HEK293 (cell line): ENCODE data around the gene GPLD1.

Experiments used
- CTCF ChIA-PET: fragments of 350-600 bp; formaldehyde crosslinking; extraction: SDS; loops from one replicate; lab custom pipeline; 2021; ENCODE audit warnings: antibody characterized with exemption; lab: Yijun Ruan, JAX
- POLR2A ChIA-PET: fragments of 300-600 bp; formaldehyde crosslinking; extraction: SDS; loops from one replicate; lab custom pipeline; 2020; ENCODE audit warnings: antibody characterized with exemption, inconsistent platforms; lab: Yijun Ruan, JAX
- H3K27ac ChIP-seq: fragments of 200-500 bp; sonication (Bioruptor generic); 2 replicates; pipeline ENCODE4 v1.5.1; 2014; ENCODE audit warnings: low read depth, low read length, control low read depth, inconsistent platforms; ENCODE audit errors: extremely low read depth
- H3K36me3 ChIP-seq, 2 experiments: fragments of 200-500 bp in 1 of 2; sonication (Bioruptor generic) in 1 of 2; 1 replicate in 1 of 2; 2 replicates in 1 of 2; pipeline ENCODE4 v1.5.1; 2014 to 2017; ENCODE audit warnings: inconsistent platforms in 2 of 2, low read length in 2 of 2; ENCODE audit not compliant: control insufficient read depth in 2 of 2, insufficient read depth in 1 of 2
- H3K4me1 ChIP-seq: fragments of 200-500 bp; sonication (Bioruptor generic); 2 replicates; pipeline ENCODE4 v1.5.1; 2014; ENCODE audit warnings: mild to moderate bottlenecking, low read length, inconsistent platforms; ENCODE audit not compliant: control insufficient read depth, insufficient read depth
- H3K4me3 ChIP-seq: 2 replicates; pipeline ENCODE4 v1.5.1; 2011; ENCODE audit warnings: low read depth, mild to moderate bottlenecking, control low read depth, low read length, moderate library complexity
- H3K9me3 ChIP-seq: fragments of 200-500 bp; sonication (Bioruptor generic); 2 replicates; pipeline ENCODE4 v1.5.1; 2014; ENCODE audit warnings: low read depth, low read length, inconsistent platforms; ENCODE audit not compliant: control insufficient read depth, insufficient read depth
- BCL6B ChIP-seq: fragments of 450-650 bp; formaldehyde crosslinking; IDR thresholded peaks from 2 replicates; pipeline ENCODE4 v1.5.1; 2017; ENCODE audit warnings: missing biosample characterization, missing genetic modification characterization
- FEZF1 ChIP-seq: fragments of 450-650 bp; formaldehyde crosslinking; IDR thresholded peaks from 2 replicates; pipeline ENCODE4 v1.5.1; 2016; ENCODE audit warnings: missing biosample characterization, missing genetic modification characterization
- HOXD13 ChIP-seq: sonication (generic); formaldehyde crosslinking; IDR thresholded peaks from 2 replicates; pipeline ENCODE4 v1.8.0; 2022; ENCODE audit warnings: missing genetic modification reagents, borderline replicate concordance
- KLF1 ChIP-seq: fragments of 450-650 bp; formaldehyde crosslinking; IDR thresholded peaks from 2 replicates; pipeline ENCODE4 v1.5.1; 2016; ENCODE audit warnings: missing biosample characterization, missing genetic modification characterization
- MEIS1 ChIP-seq: sonication (generic); formaldehyde crosslinking; IDR thresholded peaks from 2 replicates; pipeline ENCODE4 v1.8.1; 2022; ENCODE audit warnings: missing genetic modification reagents, mild to moderate bottlenecking, borderline replicate concordance
- SCRT2 ChIP-seq: fragments of 450-650 bp; formaldehyde crosslinking; IDR thresholded peaks from 2 replicates; pipeline ENCODE4 v1.5.1; 2016; ENCODE audit warnings: missing biosample characterization, missing genetic modification characterization
- SP3 ChIP-seq: fragments of 450-650 bp; formaldehyde crosslinking; IDR thresholded peaks from 2 replicates; pipeline ENCODE4 v1.5.1; 2016; ENCODE audit warnings: missing biosample characterization, missing genetic modification characterization
- ZBTB1 ChIP-seq: fragments of 450-650 bp; formaldehyde crosslinking; IDR thresholded peaks from 2 replicates; pipeline ENCODE4 v1.5.1; 2016; ENCODE audit warnings: missing biosample characterization, missing genetic modification characterization
- ZBTB11 ChIP-seq: fragments of 450-650 bp; formaldehyde crosslinking; conservative IDR thresholded peaks from 2 replicates; pipeline ENCODE4 v1.5.1; 2016; ENCODE audit warnings: low read depth, missing biosample characterization, missing genetic modification characterization
- ZBTB26 ChIP-seq: fragments of 450-650 bp; formaldehyde crosslinking; optimal IDR thresholded peaks from 2 replicates; pipeline ENCODE3; 2016; ENCODE audit warnings: missing biosample characterization, mild to moderate bottlenecking, missing genetic modification characterization
- ZFP41 ChIP-seq: fragments of 450-650 bp; formaldehyde crosslinking; IDR thresholded peaks from 2 replicates; pipeline ENCODE4 v1.5.1; 2016; ENCODE audit warnings: missing biosample characterization, missing genetic modification characterization, borderline replicate concordance
- ZNF121 ChIP-seq: fragments of 450-650 bp; formaldehyde crosslinking; IDR thresholded peaks from 2 replicates; pipeline ENCODE4 v1.5.1; 2016; ENCODE audit warnings: missing biosample characterization, missing genetic modification characterization
- ZNF221 ChIP-seq: fragments of 450-650 bp; formaldehyde crosslinking; IDR thresholded peaks from 2 replicates; pipeline ENCODE4 v1.5.1; 2017; ENCODE audit warnings: missing biosample characterization, missing genetic modification characterization, borderline replicate concordance
- ZNF292 ChIP-seq: fragments of 450-650 bp; formaldehyde crosslinking; IDR thresholded peaks from 2 replicates; pipeline ENCODE4 v1.5.1; 2016; ENCODE audit warnings: low read depth, missing biosample characterization, missing genetic modification characterization, borderline replicate concordance
- ZNF324 ChIP-seq: fragments of 450-650 bp; formaldehyde crosslinking; IDR thresholded peaks from 2 replicates; pipeline ENCODE4 v1.5.1; 2016; ENCODE audit warnings: missing biosample characterization, missing genetic modification characterization
- ZNF341 ChIP-seq: fragments of 450-650 bp; formaldehyde crosslinking; IDR thresholded peaks from 2 replicates; pipeline ENCODE4; 2016; ENCODE audit warnings: low read depth, missing biosample characterization, missing genetic modification characterization
- ZNF362 ChIP-seq: fragments of 450-650 bp; formaldehyde crosslinking; IDR thresholded peaks from 2 replicates; pipeline ENCODE4 v1.5.1; 2016; ENCODE audit warnings: missing biosample characterization, missing genetic modification characterization
- ZNF416 ChIP-seq: fragments of 450-650 bp; formaldehyde crosslinking; IDR thresholded peaks from 2 replicates; pipeline ENCODE4 v1.5.1; 2016; ENCODE audit warnings: missing biosample characterization, missing genetic modification characterization
- ZNF488 ChIP-seq: fragments of 450-650 bp; formaldehyde crosslinking; IDR thresholded peaks from 2 replicates; pipeline ENCODE4 v1.5.1; 2016; ENCODE audit warnings: missing biosample characterization, missing genetic modification characterization
- ZNF529 ChIP-seq: fragments of 450-650 bp; formaldehyde crosslinking; IDR thresholded peaks from 2 replicates; pipeline ENCODE4 v1.5.1; 2017; ENCODE audit warnings: missing genetic modification characterization, missing biosample characterization; ENCODE audit not compliant: insufficient replicate concordance
- ZNF585B ChIP-seq: fragments of 450-650 bp; formaldehyde crosslinking; IDR thresholded peaks from 2 replicates; pipeline ENCODE4 v1.5.1; 2016; ENCODE audit warnings: missing biosample characterization, missing genetic modification characterization
- ZNF639 ChIP-seq: fragments of 450-650 bp; formaldehyde crosslinking; IDR thresholded peaks from 2 replicates; pipeline ENCODE4 v1.5.1; 2016; ENCODE audit warnings: missing biosample characterization, missing genetic modification characterization
- ZNF660 ChIP-seq: fragments of 450-650 bp; IDR thresholded peaks from 2 replicates; pipeline ENCODE4 v1.5.1; 2018; ENCODE audit warnings: missing biosample characterization, mild to moderate bottlenecking, missing genetic modification characterization
- ZSCAN18 ChIP-seq: fragments of 450-650 bp; formaldehyde crosslinking; IDR thresholded peaks from 2 replicates; pipeline ENCODE4 v1.5.1; 2016; ENCODE audit warnings: missing biosample characterization, missing genetic modification characterization

GPLD1 gene

GRCh38 chr6:24484657-24485323, 4.6 kb downstream of the GPLD1 start:
- CTCF ChIA-PET = interaction anchor here (0.9 kb wide), 1 partner anchor 10 kb away, joined by 3 read pairs; the partner anchor contains the start of gene ALDH5A1
- Histone ChIP-seq H3K4me1 (no peaks in the 10 kb centered on the region), H3K9me3 (no peaks in the 10 kb centered on the region), H3K36me3 (no peaks in the 10 kb centered on the region), H3K27ac (no peak overlapping the region)
- POLR2A ChIA-PET = no interaction called here
- no peak for TF ChIP-seq ZNF529
- TF ChIP-seq ZNF324 (tag by site-specific recombination) = no peak
- no peak for TF ChIP-seq MEIS1 (CRISPR knock-in tag)
- TF ChIP-seq ZNF221 (tag by site-specific recombination) = no peak
- no peak for TF ChIP-seq ZNF292 (tag by site-specific recombination)
- no peak for TF ChIP-seq HOXD13
- TF ChIP-seq ZNF121 (tag by site-specific recombination) = no peak
- TF ChIP-seq, all 188 proteins: peak for 0
- H3K4me3 ChIP-seq = no peak overlapping the region

- POLR2A ChIA-PET = no interaction called here
- H3K9me3 ChIP-seq = no peaks in the 10 kb centered on the region
- H3K4me3 ChIP-seq = no peak overlapping the region
- H3K27ac ChIP-seq = no peak overlapping the region
- no peaks in the 10 kb centered on the region for H3K36me3 ChIP-seq
- CTCF ChIA-PET = interaction anchor here (0.6 kb wide), 1 partner anchor 55 kb away, joined by 3 read pairs; no protein-coding TSS in a partner anchor
- no peaks in the 10 kb centered on the region for H3K4me1 ChIP-seq
- no peak for TF ChIP-seq ZNF488
- no peak for TF ChIP-seq BCL6B
- TF ChIP-seq ZBTB26 (tag by site-specific recombination) = no peak
- no peak for TF ChIP-seq ZNF416 (tag by site-specific recombination)
- TF ChIP-seq ZSCAN18 (tag by site-specific recombination) = no peak
- TF ChIP-seq FEZF1 (tag by site-specific recombination) = no peak
- no peak for TF ChIP-seq ZNF639 (tag by site-specific recombination)
- TF ChIP-seq SP3 = no peak
- no peak for TF ChIP-seq ZNF341 (tag by site-specific recombination)
- TF ChIP-seq SCRT2 = no peak
- no peak for TF ChIP-seq ZNF585B (tag by site-specific recombination)
- no peak for TF ChIP-seq ZBTB11 (tag by site-specific recombination)
- TF ChIP-seq ZNF362 (tag by site-specific recombination) = no peak
- no peak for TF ChIP-seq ZBTB1 (tag by site-specific recombination)
- TF ChIP-seq KLF1 = no peak
- TF ChIP-seq ZNF660 = no peak
- no peak for TF ChIP-seq ZFP41 (tag by site-specific recombination)
Measured at GRCh38 chr6:24481449-24481848, 7.9 kb downstream of the GPLD1 start.
